Measurements from ENCODE around the gene NLGN4X.

The NLGN4X gene

DNA sequence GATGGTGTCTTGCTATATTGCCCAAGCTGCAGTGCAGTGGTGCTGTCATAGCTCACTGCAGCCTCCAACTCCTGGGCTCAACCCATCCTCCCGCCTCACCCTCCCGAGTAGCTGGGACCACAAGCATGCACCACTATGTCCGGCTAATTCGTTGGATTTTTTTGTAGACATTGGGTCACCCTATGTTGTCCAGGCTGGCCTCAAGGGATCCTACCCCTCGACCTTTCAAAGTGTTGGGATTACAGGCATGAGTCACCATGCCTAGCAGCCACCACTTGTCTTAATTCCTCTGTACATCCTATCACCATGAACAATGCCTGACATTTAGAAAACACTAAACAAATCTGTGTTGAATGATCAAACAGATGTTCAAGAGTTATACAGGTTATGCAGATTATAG lies 76.7 kb downstream of the NLGN4X start:
- DNase-seq (ENCODE audit: low spot score), result no peak

- DNase-seq (ENCODE audit: low spot score), result no peak
Measured at GRCh38 chrX:6149060-6149872, 79.4 kb downstream of the NLGN4X start.

DNA sequence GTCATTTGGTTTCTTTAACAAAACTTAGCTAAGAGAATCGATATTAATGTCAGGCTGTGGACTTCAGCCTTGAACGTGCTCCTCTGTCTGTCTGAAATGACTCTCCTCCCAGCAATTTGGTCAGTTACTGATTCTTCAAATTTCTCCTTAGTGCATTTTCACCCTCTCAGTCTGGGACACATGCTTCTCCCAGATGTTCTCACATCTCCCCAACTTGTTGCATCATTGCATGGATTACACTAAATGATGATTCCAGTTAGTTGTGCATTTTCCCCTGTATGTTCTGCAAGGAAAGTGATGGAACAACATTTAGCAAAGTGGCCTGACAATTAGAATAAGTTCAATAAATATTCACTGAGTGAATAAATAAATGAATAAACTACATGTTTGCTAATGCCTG lies 94.4 kb downstream of the NLGN4X start:
- no peak for DNase-seq (ENCODE audit: low spot score)

DNA sequence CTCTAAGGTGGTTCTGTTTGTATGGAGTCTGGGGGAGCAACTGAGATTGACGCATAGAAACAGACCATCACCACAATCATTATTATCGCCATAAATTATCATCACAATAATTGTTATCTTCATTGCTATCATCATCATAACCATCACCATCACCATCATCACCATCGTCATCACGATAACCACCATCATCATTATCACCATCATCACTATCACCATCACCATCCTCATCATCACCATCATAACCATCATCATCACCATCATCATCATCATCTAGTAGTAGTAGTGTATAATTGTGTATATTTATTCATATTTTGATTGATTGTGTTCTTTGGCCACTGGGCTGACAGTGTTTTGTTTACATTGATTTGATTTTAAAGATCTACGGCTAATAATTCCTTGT lies 95.7 kb downstream of the NLGN4X start:
- no peak for DNase-seq (ENCODE audit: low spot score)

GRCh38 chrX:6131287-6131686 lies 97.4 kb downstream of the NLGN4X start:
- DNase-seq (ENCODE audit: low spot score), result no peak

GRCh38 chrX:6129195-6129594 lies 99.5 kb downstream of the NLGN4X start:
- no peak for DNase-seq (ENCODE audit: low spot score)

DNA sequence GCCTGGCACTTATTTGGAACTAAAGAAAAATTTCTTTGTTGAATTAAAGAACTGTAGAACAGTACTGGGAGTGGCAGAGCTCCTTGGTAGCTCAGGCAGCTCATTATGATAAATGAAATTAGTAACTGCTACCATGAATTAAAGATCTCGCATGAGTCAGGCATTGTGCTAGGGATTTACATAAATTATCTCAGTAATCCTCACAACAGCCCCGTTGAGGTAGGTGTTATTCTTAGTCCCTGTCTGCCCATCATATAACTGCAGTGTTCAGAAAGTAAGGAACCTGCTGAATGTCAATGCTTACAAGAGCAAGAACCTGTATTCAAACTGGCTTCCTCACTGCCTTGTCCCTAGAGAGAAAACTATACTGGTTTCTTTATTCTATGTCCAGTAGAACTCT lies 108.3 kb downstream of the NLGN4X start:
- no peak for DNase-seq (ENCODE audit: low spot score)

DNA sequence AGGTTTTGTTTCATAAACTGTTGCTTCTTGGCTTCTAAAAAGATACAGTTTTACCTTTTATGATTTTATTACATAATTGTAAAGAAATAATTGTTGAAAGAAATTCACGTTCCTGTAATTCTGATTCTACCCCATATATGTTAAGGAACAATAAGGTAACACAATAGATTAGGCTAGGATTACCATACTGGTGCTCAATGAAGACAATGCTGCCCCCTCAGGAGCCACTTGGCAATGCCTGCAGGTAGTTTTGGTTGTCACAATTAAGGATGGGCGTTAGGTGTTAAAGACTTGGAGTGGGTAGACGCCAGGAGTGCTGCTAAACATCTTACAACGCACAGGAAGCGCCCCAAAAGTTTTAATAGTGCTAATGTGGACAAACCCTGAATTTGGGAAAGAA lies 133.2 kb downstream of the NLGN4X start:
- DNase-seq (ENCODE audit: low spot score), result peak; percentile 11

DNA sequence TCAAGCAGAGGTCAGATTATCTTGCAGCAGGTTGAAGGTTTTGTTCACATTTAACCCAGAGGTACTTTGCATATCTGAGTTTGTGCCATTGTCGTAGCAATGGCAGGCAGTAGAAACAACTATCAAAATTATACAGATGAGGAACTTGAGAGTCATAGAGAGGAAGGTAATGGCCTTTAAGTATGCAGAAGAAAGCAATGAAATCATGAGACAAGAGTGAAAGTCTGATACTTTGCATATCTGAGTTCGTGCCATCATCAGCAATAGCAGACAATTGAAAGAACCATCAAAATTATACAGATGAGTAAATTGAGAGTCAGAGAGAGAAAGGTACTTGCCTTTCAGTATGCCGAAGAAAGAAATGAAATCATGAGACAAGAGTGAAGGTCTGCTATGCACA lies 154.1 kb downstream of the NLGN4X start:
- DNase-seq (ENCODE audit: low spot score), result no peak

DNA sequence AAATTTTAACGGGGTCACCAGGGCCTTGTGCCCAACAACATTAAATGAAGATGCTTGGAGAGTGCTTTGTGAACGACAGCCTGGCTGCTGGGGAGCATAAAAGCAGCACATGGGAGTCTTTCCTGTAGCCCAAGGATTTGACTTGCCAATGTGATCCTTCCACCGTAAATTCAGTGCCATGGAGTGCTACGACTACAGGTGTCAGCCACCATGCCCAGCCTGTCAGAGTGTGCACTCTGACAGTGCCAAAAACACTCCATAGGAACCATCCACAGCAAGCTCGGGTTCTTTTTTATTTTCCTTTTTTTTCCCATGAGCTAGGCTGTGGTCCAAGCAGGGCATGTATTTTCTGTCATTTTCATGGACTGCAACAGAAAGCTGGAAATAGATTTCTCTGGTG lies 156.9 kb downstream of the NLGN4X start:
- DNase-seq (ENCODE audit: low spot score), result no peak

GRCh38 chrX:6067600-6067999 lies 161.1 kb downstream of the NLGN4X start:
- no peak for DNase-seq (ENCODE audit: low spot score)

DNA sequence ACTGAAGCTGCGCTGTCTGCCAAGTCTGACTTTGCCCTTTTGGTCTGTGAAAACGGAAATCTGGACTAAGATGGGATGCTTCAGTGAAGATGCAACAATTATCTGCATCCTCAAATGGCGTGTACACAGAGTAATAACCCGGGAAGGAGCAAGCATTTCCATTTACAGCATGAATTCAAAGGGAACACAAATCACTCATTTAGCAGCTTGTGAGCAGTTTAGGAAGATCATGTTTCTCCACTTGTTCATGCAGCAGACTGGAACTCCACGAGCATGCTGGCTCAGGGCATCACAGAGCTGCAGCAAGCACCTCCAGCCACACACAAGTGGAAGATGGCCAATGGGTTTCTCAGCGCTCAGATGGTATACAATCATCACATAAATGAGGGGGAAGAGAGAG lies 175.5 kb downstream of the NLGN4X start:
- no peak for DNase-seq (ENCODE audit: low spot score)

- DNase-seq (ENCODE audit: low spot score), result no peak
Measured at GRCh38 chrX:6052111-6052745, 176.4 kb downstream of the NLGN4X start.

- no peak for DNase-seq (ENCODE audit: low spot score)
Measured at GRCh38 chrX:6049132-6049531, 179.5 kb downstream of the NLGN4X start.

GRCh38 chrX:6041630-6042029 lies 187.0 kb downstream of the NLGN4X start:
- no peak for DNase-seq (ENCODE audit: low spot score)

- no peak for DNase-seq (ENCODE audit: low spot score)
Measured at GRCh38 chrX:6029014-6029413, 199.7 kb downstream of the NLGN4X start.

GRCh38 chrX:6026980-6027379 lies 201.7 kb downstream of the NLGN4X start:
- no peak for DNase-seq (ENCODE audit: low spot score)

DNA sequence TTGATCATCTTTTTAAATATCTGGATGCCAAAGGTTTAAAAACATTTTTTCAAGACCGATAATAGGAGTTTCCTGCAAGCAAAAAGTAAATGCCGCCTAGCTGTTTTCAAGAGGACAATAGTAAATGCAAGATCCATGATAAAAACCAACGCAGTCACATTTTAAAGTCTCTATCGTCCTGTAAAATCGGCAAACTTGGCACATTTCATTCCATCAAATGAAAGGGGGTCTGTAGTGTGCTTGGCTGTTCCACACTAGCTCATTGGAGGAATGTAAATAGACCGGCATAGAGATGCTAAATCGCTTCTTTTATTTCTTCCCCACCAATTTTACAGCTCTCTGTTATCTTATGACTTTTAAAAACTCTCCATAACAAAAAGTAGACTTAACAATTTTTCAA lies 202.2 kb downstream of the NLGN4X start:
- no peak for DNase-seq (ENCODE audit: low spot score)

DNA sequence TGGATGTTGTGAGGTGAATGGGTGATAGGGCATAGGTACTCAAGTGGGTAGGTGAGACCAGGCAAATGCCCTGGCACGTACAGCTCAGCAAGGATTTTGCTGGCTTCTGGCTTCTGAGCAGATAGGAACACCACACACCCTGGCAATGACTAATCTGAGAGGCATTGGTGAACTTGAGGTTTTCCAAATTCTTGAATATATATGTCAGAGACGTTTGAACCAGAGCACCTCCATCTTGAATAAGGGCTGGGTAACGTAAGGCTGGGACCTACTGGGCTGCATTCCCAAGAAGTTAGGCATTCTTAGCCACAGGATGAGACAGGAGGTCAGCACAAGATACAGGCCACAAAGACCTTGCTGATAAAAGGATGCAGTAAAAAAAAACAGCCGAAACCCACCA lies 204.5 kb downstream of the NLGN4X start:
- DNase-seq (ENCODE audit: low spot score), result no peak

- peak; percentile 40 for DNase-seq (ENCODE audit: low spot score)
Measured at GRCh38 chrX:6021316-6022091, 207.2 kb downstream of the NLGN4X start.

- no peak for DNase-seq (ENCODE audit: low spot score)
Measured at GRCh38 chrX:6019076-6019475, 209.6 kb downstream of the NLGN4X start.

GRCh38 chrX:6015423-6015822 lies 213.2 kb downstream of the NLGN4X start:
- DNase-seq (ENCODE audit: low spot score), result no peak

GRCh38 chrX:6012357-6012756 lies 216.3 kb downstream of the NLGN4X start:
- no peak for DNase-seq (ENCODE audit: low spot score)

All from NAMALWA (cell line).